ENCODE data around the gene SLC16A10. TPM values are rescaled to one million over a fixed set of nuclear protein-coding genes. Genes with fewer than 3 reads are reported as not detected.

Gene SLC16A10
- total RNA-seq, 1 donor from 2014 or later: 0.02 TPM

DNA sequence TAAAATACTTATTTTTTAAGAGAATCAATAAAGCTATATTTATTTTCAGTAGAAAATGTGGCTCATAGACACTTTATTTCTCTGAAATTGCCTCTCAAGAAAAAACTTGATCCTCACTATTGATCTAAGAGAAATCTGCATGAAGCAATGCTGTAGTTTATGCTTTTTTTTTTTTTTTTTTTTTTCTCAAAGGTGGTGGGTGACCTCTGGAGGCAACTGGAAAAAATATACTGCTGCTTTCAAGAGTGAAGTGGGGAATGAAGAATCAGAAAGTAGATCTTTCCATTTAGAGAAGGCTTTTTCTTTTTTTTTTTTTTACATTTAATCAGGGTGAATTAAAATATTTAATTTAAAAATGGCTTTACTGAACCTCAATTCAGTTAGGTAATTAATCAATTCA lies 169.3 kb downstream of the SLC16A10 start:
- Mint-ChIP-seq H3K27me3 (ENCODE audit: low read depth) (peaks cover 18% of the 10 kb centered on the region), H3K36me3 (ENCODE audit: low read depth) (no peaks in the 10 kb centered on the region), H3K4me3 (ENCODE audit: unreplicated experiment) (no peak overlapping the region), H3K4me1 (ENCODE audit: low read depth) (peaks cover 26% of the 10 kb centered on the region), H3K9me3 (ENCODE audit: low read depth) (no peaks in the 10 kb centered on the region), H3K27ac (ENCODE audit: unreplicated experiment) (no peak overlapping the region)
- DNase-seq (ENCODE audit: low spot score): no peak
- TF ChIP-seq, protein P1, sequence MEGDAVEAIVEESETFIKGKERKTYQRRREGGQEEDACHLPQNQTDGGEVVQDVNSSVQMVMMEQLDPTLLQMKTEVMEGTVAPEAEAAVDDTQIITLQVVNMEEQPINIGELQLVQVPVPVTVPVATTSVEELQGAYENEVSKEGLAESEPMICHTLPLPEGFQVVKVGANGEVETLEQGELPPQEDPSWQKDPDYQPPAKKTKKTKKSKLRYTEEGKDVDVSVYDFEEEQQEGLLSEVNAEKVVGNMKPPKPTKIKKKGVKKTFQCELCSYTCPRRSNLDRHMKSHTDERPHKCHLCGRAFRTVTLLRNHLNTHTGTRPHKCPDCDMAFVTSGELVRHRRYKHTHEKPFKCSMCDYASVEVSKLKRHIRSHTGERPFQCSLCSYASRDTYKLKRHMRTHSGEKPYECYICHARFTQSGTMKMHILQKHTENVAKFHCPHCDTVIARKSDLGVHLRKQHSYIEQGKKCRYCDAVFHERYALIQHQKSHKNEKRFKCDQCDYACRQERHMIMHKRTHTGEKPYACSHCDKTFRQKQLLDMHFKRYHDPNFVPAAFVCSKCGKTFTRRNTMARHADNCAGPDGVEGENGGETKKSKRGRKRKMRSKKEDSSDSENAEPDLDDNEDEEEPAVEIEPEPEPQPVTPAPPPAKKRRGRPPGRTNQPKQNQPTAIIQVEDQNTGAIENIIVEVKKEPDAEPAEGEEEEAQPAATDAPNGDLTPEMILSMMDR (IDR thresholded peaks at IDR 0.05): peak; percentile 68

DNA sequence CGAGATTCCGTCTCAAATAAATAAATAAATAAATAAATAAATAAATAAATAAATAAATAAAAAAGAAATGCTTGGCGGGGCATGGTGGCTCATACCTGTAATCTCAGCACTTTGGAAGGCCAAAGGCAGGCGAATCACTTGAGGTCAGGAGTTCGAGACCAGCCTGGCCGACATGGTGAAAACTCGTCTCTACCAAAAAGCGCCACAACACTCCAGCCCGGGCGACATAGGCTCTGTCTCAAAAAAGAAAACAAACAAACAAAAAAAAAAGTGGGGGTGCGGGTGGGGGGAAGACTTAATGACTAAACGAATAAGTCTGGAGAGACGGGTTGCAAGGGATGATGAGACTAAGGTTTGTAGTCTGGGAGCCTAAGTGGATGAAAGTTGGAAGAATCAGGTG lies 170.7 kb downstream of the SLC16A10 start:
- Mint-ChIP-seq H3K4me3 (ENCODE audit: unreplicated experiment) (no peak overlapping the region), H3K9me3 (ENCODE audit: low read depth) (no peaks in the 10 kb centered on the region), H3K36me3 (ENCODE audit: low read depth) (no peaks in the 10 kb centered on the region), H3K27ac (ENCODE audit: unreplicated experiment) (peak overlapping the region; percentile 55), H3K4me1 (ENCODE audit: low read depth) (peaks cover 30% of the 10 kb centered on the region), H3K27me3 (ENCODE audit: low read depth) (peaks cover 18% of the 10 kb centered on the region)
- no peak for DNase-seq (ENCODE audit: low spot score)
- TF ChIP-seq, protein P1 (IDR thresholded peaks at IDR 0.05): no peak

GRCh38 chr6:111258615-111259088 lies 171.3 kb downstream of the SLC16A10 start:
- H3K9me3 Mint-ChIP-seq (ENCODE audit: low read depth): no peaks in the 10 kb centered on the region
- H3K4me1 Mint-ChIP-seq (ENCODE audit: low read depth): peaks cover 32% of the 10 kb centered on the region
- H3K27me3 Mint-ChIP-seq (ENCODE audit: low read depth): peaks cover 18% of the 10 kb centered on the region
- TF ChIP-seq, protein P1 (IDR thresholded peaks at IDR 0.05): no peak
- no peak for DNase-seq (ENCODE audit: low spot score)
- no peaks in the 10 kb centered on the region for H3K36me3 Mint-ChIP-seq (ENCODE audit: low read depth)
- peak overlapping the region; percentile 82 for H3K27ac Mint-ChIP-seq (ENCODE audit: unreplicated experiment)
- peak overlapping the region; percentile 75 for H3K4me3 Mint-ChIP-seq (ENCODE audit: unreplicated experiment)

DNA sequence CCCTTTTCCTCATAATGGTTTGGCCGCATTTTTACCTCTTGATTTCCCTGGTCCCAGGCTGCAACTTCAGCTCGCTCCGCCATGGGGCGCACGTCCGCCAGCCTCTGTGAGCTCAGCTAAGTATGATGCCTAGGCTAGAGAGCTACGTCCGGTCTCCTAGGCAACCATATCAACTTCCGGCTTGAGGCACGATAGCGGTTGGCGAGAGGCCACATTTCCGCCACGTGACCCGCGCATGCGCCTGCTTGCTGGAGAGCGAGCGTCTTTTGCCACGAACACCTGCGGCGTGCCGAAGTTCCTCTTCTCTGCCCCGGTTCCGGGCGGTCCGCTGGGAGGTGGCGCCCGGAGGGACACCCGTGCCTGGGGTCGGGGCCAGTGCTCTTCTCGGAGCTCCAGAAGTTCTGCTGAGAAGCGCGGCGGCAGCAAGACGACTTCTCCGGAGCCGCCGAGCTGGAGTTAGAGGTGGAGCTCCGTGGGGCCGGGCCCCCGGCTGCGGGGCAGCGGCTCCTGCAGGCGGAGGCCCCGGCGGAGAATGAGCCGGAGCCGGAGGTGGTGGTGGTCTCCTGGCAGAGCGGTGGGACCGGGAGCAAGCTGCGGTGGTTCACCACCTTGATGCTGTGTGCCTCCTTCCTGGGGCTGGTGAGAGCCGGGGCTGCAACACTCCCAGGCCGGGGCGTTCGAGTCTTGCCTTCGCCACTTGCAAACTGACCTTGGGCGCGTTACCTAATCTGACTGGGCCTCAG lies 172.0 kb downstream of the SLC16A10 start:
- H3K36me3 Mint-ChIP-seq (ENCODE audit: low read depth): no peaks in the 10 kb centered on the region
- peak overlapping the region; percentile 75 for H3K4me3 Mint-ChIP-seq (ENCODE audit: unreplicated experiment)
- H3K4me1 Mint-ChIP-seq (ENCODE audit: low read depth): peaks cover 38% of the 10 kb centered on the region
- peak overlapping the region; percentile 82 for H3K27ac Mint-ChIP-seq (ENCODE audit: unreplicated experiment)
- H3K27me3 Mint-ChIP-seq (ENCODE audit: low read depth): peaks cover 12% of the 10 kb centered on the region
- peak; percentile 99 for DNase-seq (ENCODE audit: low spot score)
- TF ChIP-seq, protein P1 (IDR thresholded peaks at IDR 0.05): peak; percentile 88
- no peaks in the 10 kb centered on the region for H3K9me3 Mint-ChIP-seq (ENCODE audit: low read depth)

DNA sequence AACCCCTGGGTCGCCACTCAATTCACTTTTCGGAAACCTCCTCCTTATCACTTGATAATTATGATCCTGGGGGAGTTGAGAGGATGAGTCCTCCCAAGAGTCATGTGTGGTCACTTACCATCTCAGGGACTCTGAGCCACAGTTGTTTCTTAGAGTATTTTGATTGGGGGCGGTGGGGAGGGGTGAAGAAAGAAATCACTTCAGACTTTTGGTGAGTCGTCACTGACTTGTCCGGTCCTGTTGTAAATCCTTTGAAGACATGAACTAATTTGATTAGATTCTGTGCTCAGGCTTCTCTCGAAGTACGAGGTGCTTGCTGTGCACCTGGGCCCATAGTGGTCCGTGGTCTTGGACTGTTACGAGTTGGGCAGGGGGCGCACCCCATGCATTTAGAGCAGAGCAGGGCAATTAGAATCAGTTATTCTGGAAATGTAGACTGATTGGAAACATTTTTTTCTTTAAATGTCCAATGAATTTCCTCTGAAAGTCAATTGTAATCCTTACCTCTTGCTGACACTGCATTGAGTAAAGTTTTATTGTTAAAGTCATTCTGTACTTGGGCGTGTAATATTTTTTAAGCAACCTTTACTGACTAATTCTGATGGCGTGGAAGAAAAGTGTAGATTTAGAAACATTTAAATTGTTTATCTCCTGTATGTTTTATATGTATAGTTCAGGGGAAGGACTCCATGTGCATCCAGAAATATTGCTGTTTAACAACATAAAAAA lies 173.4 kb downstream of the SLC16A10 start:
- Mint-ChIP-seq H3K27ac (ENCODE audit: unreplicated experiment) (peak overlapping the region; percentile 54), H3K9me3 (ENCODE audit: low read depth) (no peaks in the 10 kb centered on the region), H3K4me1 (ENCODE audit: low read depth) (peaks cover 40% of the 10 kb centered on the region), H3K36me3 (ENCODE audit: low read depth) (no peaks in the 10 kb centered on the region), H3K27me3 (ENCODE audit: low read depth) (peaks cover 4% of the 10 kb centered on the region), H3K4me3 (ENCODE audit: unreplicated experiment) (peak overlapping the region; percentile 75)
- DNase-seq (ENCODE audit: low spot score): no peak
- TF ChIP-seq, protein P1 (IDR thresholded peaks at IDR 0.05): no peak

Measured in chondrocyte (in vitro differentiated cells).